Peyer's patch (tissue), 4 donors: Measurements from ENCODE around the gene MSN. TPM values are rescaled to one million over a fixed set of nuclear protein-coding genes. Genes with fewer than 3 reads are reported as not detected.
"Not testable (repeated sequence)": the region's sequence is repeated elsewhere in the genome, so short reads cannot be mapped to it uniquely, and the experiment has no call there.

ENCODE experiments used
- DNase-seq, 3 donors: peaks; one replicate each; pipeline ENCODE4 v3.0.0-alpha.2; 2017 to 2019
- H3K27ac ChIP-seq, 4 donors: fragments of 200-600 bp; sonication (generic); one replicate each; pipeline ENCODE4 v1.5.1; 2016 to 2019
- H3K27me3 ChIP-seq, 2 donors: fragments of 200-600 bp; sonication (generic); one replicate each; pipeline ENCODE4 v1.5.1; 2019
- H3K36me3 ChIP-seq, 3 donors: fragments of 200-600 bp; sonication (generic); one replicate each; pipeline ENCODE4 v1.5.1; 2016 to 2019
- H3K4me1 ChIP-seq, 4 donors: fragments of 200-600 bp; sonication (generic); one replicate each; pipeline ENCODE4 v1.5.1; 2016 to 2019
- H3K4me3 ChIP-seq, 4 donors: fragments of 200-600 bp; sonication (generic); 1 replicate in 3 of 4; 2 replicates in 1 of 4; pipeline ENCODE4 v1.5.1; 2016 to 2019; ENCODE audit warnings: mild to moderate bottlenecking in 1 of 4
- H3K9me3 ChIP-seq, 4 donors: fragments of 200-600 bp; sonication (generic); one replicate each; pipeline ENCODE4 v1.5.1; 2016 to 2019; ENCODE audit warnings: mild to moderate bottlenecking in 1 of 4
- POLR2A ChIP-seq, 2 donors: fragments of 450-650 bp; IDR thresholded peaks; one replicate each; pipeline ENCODE4 v1.5.1; 2017; ENCODE audit warnings: antibody characterized with exemption in 2 of 2, mild to moderate bottlenecking in 2 of 2, moderate library complexity in 2 of 2
- total RNA-seq, 4 donors: library from RNA; depleted of rRNA; stranded (reverse); fragments of >200 nt; gene quantifications; one replicate each; pipeline ENCODE4 v1.1.0, GENCODE V29; 2016
- TF ChIP-seq, protein P1 (sequence below), 6 experiments: fragments of 450-650 bp in 4 of 6; fragments of 200-600 bp in 2 of 6; sonication (generic) in 1 of 6; IDR thresholded peaks; one replicate each; pipeline ENCODE4 v1.5.1; 2017 to 2019; ENCODE audit warnings: antibody characterized with exemption in 6 of 6, mild to moderate bottlenecking in 3 of 6, moderate library complexity in 1 of 6

The MSN gene
- total RNA-seq, 4 donors from 2014 or later = 22.4 to 126 (median 33.4) TPM

DNA sequence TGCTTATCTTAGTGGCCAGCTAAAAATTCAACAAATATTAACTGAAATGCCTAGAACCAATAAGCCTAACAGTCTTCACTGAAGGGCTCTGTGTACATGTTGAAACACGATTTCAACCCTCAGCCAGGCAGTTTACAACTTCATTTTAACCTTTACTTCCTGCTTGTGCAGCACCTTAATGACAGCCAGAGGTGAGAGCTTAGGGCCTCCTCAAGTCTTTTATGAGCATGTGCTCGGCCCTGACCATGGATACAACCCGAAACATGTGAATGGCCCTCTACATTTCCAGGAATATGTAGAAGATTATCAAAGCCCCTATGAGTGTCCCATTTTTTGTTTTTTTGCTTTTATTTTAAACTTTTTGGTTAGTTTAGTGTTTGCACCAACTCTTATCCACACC, 88.3 kb downstream of the MSN start:
- Histone ChIP-seq H3K27ac (no peak overlapping the region), H3K4me3 (no peak overlapping the region), H3K36me3 (no peaks in the 10 kb centered on the region), H3K4me1 (no peaks in the 10 kb centered on the region), H3K9me3 (no peaks in the 10 kb centered on the region), H3K27me3 (no peaks in the 10 kb centered on the region)
- no peak for DNase-seq
- TF ChIP-seq, protein P1, sequence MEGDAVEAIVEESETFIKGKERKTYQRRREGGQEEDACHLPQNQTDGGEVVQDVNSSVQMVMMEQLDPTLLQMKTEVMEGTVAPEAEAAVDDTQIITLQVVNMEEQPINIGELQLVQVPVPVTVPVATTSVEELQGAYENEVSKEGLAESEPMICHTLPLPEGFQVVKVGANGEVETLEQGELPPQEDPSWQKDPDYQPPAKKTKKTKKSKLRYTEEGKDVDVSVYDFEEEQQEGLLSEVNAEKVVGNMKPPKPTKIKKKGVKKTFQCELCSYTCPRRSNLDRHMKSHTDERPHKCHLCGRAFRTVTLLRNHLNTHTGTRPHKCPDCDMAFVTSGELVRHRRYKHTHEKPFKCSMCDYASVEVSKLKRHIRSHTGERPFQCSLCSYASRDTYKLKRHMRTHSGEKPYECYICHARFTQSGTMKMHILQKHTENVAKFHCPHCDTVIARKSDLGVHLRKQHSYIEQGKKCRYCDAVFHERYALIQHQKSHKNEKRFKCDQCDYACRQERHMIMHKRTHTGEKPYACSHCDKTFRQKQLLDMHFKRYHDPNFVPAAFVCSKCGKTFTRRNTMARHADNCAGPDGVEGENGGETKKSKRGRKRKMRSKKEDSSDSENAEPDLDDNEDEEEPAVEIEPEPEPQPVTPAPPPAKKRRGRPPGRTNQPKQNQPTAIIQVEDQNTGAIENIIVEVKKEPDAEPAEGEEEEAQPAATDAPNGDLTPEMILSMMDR (IDR thresholded peaks at IDR 0.05) = no peak
- TF ChIP-seq POLR2A (IDR thresholded peaks at IDR 0.05) = no peak

- no peak for DNase-seq
- no peaks in the 10 kb centered on the region for H3K4me1 ChIP-seq
- no peak for TF ChIP-seq POLR2A (IDR thresholded peaks at IDR 0.05)
- TF ChIP-seq, protein P1 (IDR thresholded peaks at IDR 0.05) = no peak
- no peaks in the 10 kb centered on the region for H3K27me3 ChIP-seq
- no peaks in the 10 kb centered on the region for H3K36me3 ChIP-seq
- H3K27ac ChIP-seq = no peak overlapping the region
- no peaks in the 10 kb centered on the region for H3K9me3 ChIP-seq
- H3K4me3 ChIP-seq = no peak overlapping the region
These were observed 90.5 kb downstream of the MSN start for GRCh38 chrX:65757943-65758342.

- DNase-seq = no peak
- H3K4me1 ChIP-seq = no peaks in the 10 kb centered on the region
- H3K27ac ChIP-seq = no peak overlapping the region
- H3K4me3 ChIP-seq = no peak overlapping the region
- H3K9me3 ChIP-seq = no peaks in the 10 kb centered on the region
- no peak for TF ChIP-seq POLR2A (IDR thresholded peaks at IDR 0.05)
- TF ChIP-seq, protein P1 (IDR thresholded peaks at IDR 0.05) = no peak
- H3K36me3 ChIP-seq = no peaks in the 10 kb centered on the region
- no peaks in the 10 kb centered on the region for H3K27me3 ChIP-seq
These were observed 91.1 kb downstream of the MSN start for GRCh38 chrX:65758505-65758904.

DNA sequence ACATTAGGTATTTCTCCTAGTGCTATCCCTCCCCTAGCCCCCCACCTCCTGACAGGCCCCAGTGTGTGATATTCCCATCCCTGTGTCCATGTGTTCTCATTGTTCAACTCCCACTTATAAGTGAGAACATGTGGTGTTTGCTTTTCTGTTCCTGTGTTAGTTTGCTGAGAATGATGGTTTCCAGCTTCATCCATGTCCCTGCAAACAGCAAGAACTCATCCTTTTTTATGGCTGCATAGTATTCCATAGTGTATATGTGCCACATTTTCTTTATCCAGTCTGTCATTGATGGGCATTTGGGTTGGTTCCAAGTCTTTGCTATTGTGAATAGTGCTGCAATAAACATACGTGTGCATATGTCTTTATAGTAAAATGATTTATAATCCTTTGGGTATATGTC, 92.1 kb downstream of the MSN start:
- not testable (repeated sequence) for H3K9me3 ChIP-seq, H3K4me3 ChIP-seq, H3K4me1 ChIP-seq, H3K27me3 ChIP-seq, H3K36me3 ChIP-seq, H3K27ac ChIP-seq, DNase-seq

- Histone ChIP-seq H3K9me3 (no peaks in the 10 kb centered on the region), H3K4me3 (no peak overlapping the region), H3K27ac (peak overlapping the region in 1 of 4 donors; percentile 53), H3K4me1 (peaks cover 0 to 2% (median 0%) of the 10 kb centered on the region in 4 donors), H3K27me3 (no peaks in the 10 kb centered on the region), H3K36me3 (no peaks in the 10 kb centered on the region)
- TF ChIP-seq, protein P1 (IDR thresholded peaks at IDR 0.05) = no peak
- TF ChIP-seq POLR2A (IDR thresholded peaks at IDR 0.05) = no peak
- DNase-seq = no peak
These were observed 102.3 kb downstream of the MSN start for GRCh38 chrX:65769564-65770292.

- peak overlapping the region in 1 of 4 donors; percentile 21 for H3K27ac ChIP-seq
- peak in 1 of 3 donors; percentile 57 for DNase-seq
- H3K36me3 ChIP-seq = no peaks in the 10 kb centered on the region
- no peak overlapping the region for H3K4me3 ChIP-seq
- H3K27me3 ChIP-seq = no peaks in the 10 kb centered on the region
- peaks cover 0 to 2% (median 0%) of the 10 kb centered on the region in 4 donors for H3K4me1 ChIP-seq
- H3K9me3 ChIP-seq = no peaks in the 10 kb centered on the region
- no peak for TF ChIP-seq POLR2A (IDR thresholded peaks at IDR 0.05)
- TF ChIP-seq, protein P1 (IDR thresholded peaks at IDR 0.05) = no peak
These were observed 105.4 kb downstream of the MSN start for GRCh38 chrX:65772842-65773241.
